Ishikawa (cell line): ENCODE measurements around the gene TANK.

Experiments
- CEBPB ChIP-seq: IDR thresholded peaks from 2 replicates; pipeline ENCODE4 v1.6.1; 2012
- TAF1 ChIP-seq: IDR thresholded peaks from 2 replicates; pipeline ENCODE4 v1.6.1; 2012; ENCODE audit warnings: low read depth, mild to moderate bottlenecking
- YY1 ChIP-seq: IDR thresholded peaks from 2 replicates; pipeline ENCODE4 v1.6.1; 2012; ENCODE audit warnings: low read depth
- TF ChIP-seq, protein P1 (sequence below): IDR thresholded peaks from 2 replicates; pipeline ENCODE4 v1.6.1; 2012

DNA sequence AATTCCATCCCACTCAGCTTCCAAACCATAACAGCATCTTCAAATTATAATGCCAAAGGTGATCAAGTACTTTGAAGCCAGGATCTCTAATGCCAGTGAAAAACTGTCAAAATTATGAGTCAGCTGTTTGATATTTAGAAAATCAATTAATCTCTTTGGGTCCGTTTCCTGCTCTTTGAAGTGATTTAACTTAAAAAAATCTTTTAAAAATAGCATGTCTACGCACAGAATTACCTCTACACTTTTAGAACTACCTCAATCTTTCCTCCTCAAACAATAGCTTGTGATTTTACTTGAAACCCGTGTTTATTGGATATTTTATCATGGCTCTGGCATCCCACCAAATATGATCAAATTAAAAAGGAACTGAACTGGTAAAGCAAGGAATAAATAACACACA is 31.3 kb upstream of the TANK start:
- TF ChIP-seq CEBPB (no peak), YY1 (no peak), TAF1 (no peak)
- TF ChIP-seq, protein P1, sequence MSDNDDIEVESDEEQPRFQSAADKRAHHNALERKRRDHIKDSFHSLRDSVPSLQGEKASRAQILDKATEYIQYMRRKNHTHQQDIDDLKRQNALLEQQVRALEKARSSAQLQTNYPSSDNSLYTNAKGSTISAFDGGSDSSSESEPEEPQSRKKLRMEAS: no peak
